ENCODE measurements around the gene HAPLN3. TPM values are rescaled to one million over a fixed set of nuclear protein-coding genes. Genes with fewer than 3 reads are reported as not detected.

Gene HAPLN3
- total RNA-seq, 1 experiment from 2014 or later, result 42.4 TPM

DNA sequence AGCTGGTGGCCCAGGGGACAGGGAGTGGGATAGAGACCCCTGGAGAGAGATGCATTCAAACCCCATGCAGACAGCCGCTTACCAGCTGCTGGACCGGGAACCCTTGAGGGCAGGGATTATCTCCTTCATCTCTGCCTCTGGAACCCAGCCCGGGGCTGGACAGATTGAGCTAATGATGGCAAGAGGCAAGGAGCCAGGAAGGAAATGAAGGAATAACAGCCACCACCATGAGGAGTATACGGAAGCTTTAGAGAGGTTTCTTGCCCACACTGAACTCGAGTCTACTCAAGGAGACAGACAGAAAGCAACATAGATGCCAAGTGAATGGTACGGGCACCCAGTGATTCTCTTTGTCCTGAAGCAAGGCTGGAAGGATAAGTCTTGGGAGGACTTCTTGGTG, 23.2 kb downstream of the HAPLN3 start:
- Histone ChIP-seq H2BK120ac (ENCODE audit: low read depth, low read length, poor library complexity, severe bottlenecking) (no peak overlapping the region), H3T11ph (ENCODE audit: low read length) (no peak overlapping the region), H3K79me1 (ENCODE audit: insufficient read depth, low read depth, low read length, poor library complexity, severe bottlenecking) (no peaks in the 10 kb centered on the region), H3K27ac (ENCODE audit: insufficient read length, low read depth, low read length) (no peak overlapping the region), H3K4me2 (ENCODE audit: insufficient read depth, insufficient read length, low read length) (no peak overlapping the region), H2BK12ac (ENCODE audit: insufficient read length, low read depth, low read length) (no peak overlapping the region), H3K4me1 (ENCODE audit: insufficient read depth, low read length) (no peaks in the 10 kb centered on the region; the same call in 1 of the 2 replicates), H2BK5ac (ENCODE audit: insufficient read length, low read length) (no peak overlapping the region), H3K18ac (ENCODE audit: insufficient read length, low read depth, low read length) (no peak overlapping the region), H4K8ac (replicated peaks; ENCODE audit: insufficient read length, low read depth, low read length) (no peak overlapping the region), H3K23ac (ENCODE audit: insufficient read length, low read depth, low read length) (no peak overlapping the region), H4K91ac (ENCODE audit: insufficient read length, low read depth, low read length) (no peak overlapping the region), H3K56ac (ENCODE audit: insufficient read length, low read depth, low read length) (no peak overlapping the region), H3K4ac (ENCODE audit: low read depth, low read length) (no peak overlapping the region), H4K20me1 (ENCODE audit: control insufficient read depth, insufficient read depth, insufficient read length) (peaks cover 2% of the 10 kb centered on the region), H3K79me2 (ENCODE audit: insufficient read depth, low read length) (no peaks in the 10 kb centered on the region), H3K9ac (ENCODE audit: extremely low read depth, insufficient read length, low read length) (no peak overlapping the region), H4K5ac (ENCODE audit: insufficient read length, low read depth, low read length) (no peak overlapping the region), H3K9me3 (ENCODE audit: control insufficient read depth, low read depth, low read length) (no peaks in the 10 kb centered on the region), H3K23me2 (ENCODE audit: insufficient read length, low read depth, low read length, poor library complexity, severe bottlenecking) (no peaks in the 10 kb centered on the region), H2BK20ac (ENCODE audit: low read depth, low read length, poor library complexity, severe bottlenecking) (no peak overlapping the region), H2BK15ac (ENCODE audit: low read depth, low read length) (no peak overlapping the region), H3K27me3 (ENCODE audit: insufficient read depth, low read length) (no peaks in the 10 kb centered on the region), H2AK5ac (ENCODE audit: insufficient read length, low read length) (no peak overlapping the region), H2AFZ (ENCODE audit: low read length) (no peak overlapping the region), H3K14ac (ENCODE audit: insufficient read depth, low read length) (no peak overlapping the region)
- TF ChIP-seq, protein P1, sequence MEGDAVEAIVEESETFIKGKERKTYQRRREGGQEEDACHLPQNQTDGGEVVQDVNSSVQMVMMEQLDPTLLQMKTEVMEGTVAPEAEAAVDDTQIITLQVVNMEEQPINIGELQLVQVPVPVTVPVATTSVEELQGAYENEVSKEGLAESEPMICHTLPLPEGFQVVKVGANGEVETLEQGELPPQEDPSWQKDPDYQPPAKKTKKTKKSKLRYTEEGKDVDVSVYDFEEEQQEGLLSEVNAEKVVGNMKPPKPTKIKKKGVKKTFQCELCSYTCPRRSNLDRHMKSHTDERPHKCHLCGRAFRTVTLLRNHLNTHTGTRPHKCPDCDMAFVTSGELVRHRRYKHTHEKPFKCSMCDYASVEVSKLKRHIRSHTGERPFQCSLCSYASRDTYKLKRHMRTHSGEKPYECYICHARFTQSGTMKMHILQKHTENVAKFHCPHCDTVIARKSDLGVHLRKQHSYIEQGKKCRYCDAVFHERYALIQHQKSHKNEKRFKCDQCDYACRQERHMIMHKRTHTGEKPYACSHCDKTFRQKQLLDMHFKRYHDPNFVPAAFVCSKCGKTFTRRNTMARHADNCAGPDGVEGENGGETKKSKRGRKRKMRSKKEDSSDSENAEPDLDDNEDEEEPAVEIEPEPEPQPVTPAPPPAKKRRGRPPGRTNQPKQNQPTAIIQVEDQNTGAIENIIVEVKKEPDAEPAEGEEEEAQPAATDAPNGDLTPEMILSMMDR (conservative IDR thresholded peaks at IDR 0.05), result no peak
- H3K27me3 Mint-ChIP-seq (ENCODE audit: low read depth), result peaks cover 27% of the 10 kb centered on the region
- no peak for DNase-seq
- H3K9me3 Mint-ChIP-seq, result peaks cover 0 to 6% of the 10 kb centered on the region in 2 experiments; a peak in 3 of 5 replicates
- no peak overlapping the region for H3K4me3 Mint-ChIP-seq
- peak overlapping the region in 1 of 3 experiments; percentile 62; a peak in 1 of 7 replicates for H3K27ac Mint-ChIP-seq
- WGBS (ENCODE audit: extremely low coverage, insufficient read length, low lambda C conversion rate), result no CpG with 5 or more reads among the region's 6 CpGs
- H3K4me1 Mint-ChIP-seq, result peaks cover 9 to 11% of the 10 kb centered on the region in 2 experiments
- H3K36me3 Mint-ChIP-seq (ENCODE audit: insufficient read depth in 1 of 3, low read depth in 3 of 3), result peaks cover 8 to 17% (median 16%) of the 10 kb centered on the region in 3 experiments; a peak in 6 of 7 replicates
